K562 (cell line): ENCODE measurements around the gene LAMA5. TPM values are rescaled to one million over a fixed set of nuclear protein-coding genes. Genes with fewer than 3 reads are reported as not detected.
A peak's percentile ranks its signal among the peaks of the same experiment; 100 is the strongest.

ENCODE experiments used
- C11orf30 ChIP-seq: fragments of 450-650 bp; IDR thresholded peaks from 2 replicates; pipeline ENCODE4 v1.6.1; 2016; ENCODE audit warnings: low read depth, mild to moderate bottlenecking
- ELF4 ChIP-seq: fragments of 450-650 bp; formaldehyde crosslinking; IDR thresholded peaks from 2 replicates; pipeline ENCODE4 v1.4.0; 2022; ENCODE audit warnings: missing genetic modification characterization
- ETV6 ChIP-seq, 3 experiments: fragments of 150-350 bp in 1 of 3; sonication (generic) in 1 of 3; formaldehyde crosslinking in 1 of 3; IDR thresholded peaks; 2 replicates each; pipeline versions ENCODE4 v1.6.1 to v1.8.0; 2014 to 2022; ENCODE audit warnings: borderline replicate concordance in 2 of 3, low read depth in 2 of 3, antibody characterized with exemption in 1 of 3, low read length in 1 of 3, mild to moderate bottlenecking in 1 of 3, missing genetic modification reagents in 1 of 3
- FOSL1 ChIP-seq: fragments of 200-800 bp; sonication (Bioruptor generic); conservative IDR thresholded peaks from 2 replicates; pipeline ENCODE4 v1.6.1; 2016; ENCODE audit warnings: missing genetic modification characterization, missing compliant biosample characterization
- GATAD2B ChIP-seq: fragments of 450-650 bp; IDR thresholded peaks from 2 replicates; pipeline ENCODE4 v1.6.1; 2017; ENCODE audit warnings: mild to moderate bottlenecking, borderline replicate concordance
- KLF13 ChIP-seq: fragments of 450-650 bp; IDR thresholded peaks from 2 replicates; pipeline ENCODE4 v1.6.1; 2016; ENCODE audit warnings: missing genetic modification characterization, low read depth, mild to moderate bottlenecking, missing compliant biosample characterization, moderate library complexity, borderline replicate concordance
- MAFK ChIP-seq: IDR thresholded peaks from 2 replicates; pipeline ENCODE4 v1.6.1; 2011; ENCODE audit warnings: low read length, improper control_type of control experiment
- MTA3 ChIP-seq: fragments of 450-650 bp; formaldehyde crosslinking; IDR thresholded peaks from 2 replicates; pipeline ENCODE4 v1.6.1; 2017; ENCODE audit warnings: mild to moderate bottlenecking, borderline replicate concordance
- PHF21A ChIP-seq: fragments of 450-650 bp; IDR thresholded peaks from 2 replicates; pipeline ENCODE4 v1.6.1; 2017; ENCODE audit warnings: low read depth, borderline replicate concordance
- SNIP1 ChIP-seq: fragments of 450-650 bp; IDR thresholded peaks from 2 replicates; pipeline ENCODE4 v1.7.1; 2017; ENCODE audit warnings: low read depth, mild to moderate bottlenecking
- SPI1 ChIP-seq: IDR thresholded peaks from 2 replicates; pipeline ENCODE4 v1.6.1; 2011; ENCODE audit warnings: low read depth, low read length, control low read depth, borderline replicate concordance
- ZKSCAN1 ChIP-seq: fragments of 150-350 bp; IDR thresholded peaks from 2 replicates; pipeline ENCODE4 v1.6.1; 2016; ENCODE audit warnings: low read depth, low read length
- polyA plus RNA-seq, 8 experiments: library from polyadenylated mRNA; depleted of rRNA in 4 of 8; stranded (reverse) in 5 of 8; unstranded in 3 of 8; fragments of >200 nt; fragmentation: Nextera tagmentation in 2 of 8; fragmentation: Illumina TruSeq in 1 of 8; extraction: Ambion mirVana in 2 of 8; extraction: Trizol in 1 of 8; gene quantifications; 2 replicates each; pipeline versions ENCODE4 v1.2.1 to v1.2.3, GENCODE V29; 2011 to 2014; ENCODE audit warnings: inconsistent platforms in 1 of 8, missing spikeins in 1 of 8
- total RNA-seq, 7 experiments: library from RNA; depleted of rRNA in 6 of 7; stranded (reverse); fragments of >200 nt in 6 of 7; fragmentation: Illumina TruSeq in 2 of 7; extraction: Trizol in 2 of 7; gene quantifications; 2 replicates each; pipeline versions ENCODE4 v1.2.1 to v1.2.3, GENCODE V29; 2011 to 2021; ENCODE audit warnings: low replicate concordance in 1 of 7
- TF ChIP-seq, protein P1 (sequence below): fragments of 150-350 bp; conservative IDR thresholded peaks from 2 replicates; pipeline ENCODE4 v1.6.1; 2014; ENCODE audit warnings: low read length
- TF ChIP-seq, protein P2 (sequence below): fragments of 250-450 bp; sonication (Bioruptor Pico); IDR thresholded peaks from 2 replicates; pipeline ENCODE4 v1.5.0; 2021; ENCODE audit warnings: mild to moderate bottlenecking, moderate library complexity
- TF ChIP-seq, protein P3 (sequence below): sonication (generic); formaldehyde crosslinking; IDR thresholded peaks from 2 replicates; pipeline ENCODE4 v1.9.0; 2022; ENCODE audit warnings: mild to moderate bottlenecking, missing genetic modification reagents
- TF ChIP-seq, protein P4 (sequence below): fragments of 450-650 bp; IDR thresholded peaks from 2 replicates; pipeline ENCODE4 v1.6.1; 2017; ENCODE audit warnings: antibody characterized with exemption, mild to moderate bottlenecking

LAMA5 gene
- total and polyA plus RNA-seq, 9 of the 15 experiments (the other 6 are each of a cell fraction or from before 2014, with no cell fraction given) = 0.31 to 101 (median 7.8) TPM

DNA sequence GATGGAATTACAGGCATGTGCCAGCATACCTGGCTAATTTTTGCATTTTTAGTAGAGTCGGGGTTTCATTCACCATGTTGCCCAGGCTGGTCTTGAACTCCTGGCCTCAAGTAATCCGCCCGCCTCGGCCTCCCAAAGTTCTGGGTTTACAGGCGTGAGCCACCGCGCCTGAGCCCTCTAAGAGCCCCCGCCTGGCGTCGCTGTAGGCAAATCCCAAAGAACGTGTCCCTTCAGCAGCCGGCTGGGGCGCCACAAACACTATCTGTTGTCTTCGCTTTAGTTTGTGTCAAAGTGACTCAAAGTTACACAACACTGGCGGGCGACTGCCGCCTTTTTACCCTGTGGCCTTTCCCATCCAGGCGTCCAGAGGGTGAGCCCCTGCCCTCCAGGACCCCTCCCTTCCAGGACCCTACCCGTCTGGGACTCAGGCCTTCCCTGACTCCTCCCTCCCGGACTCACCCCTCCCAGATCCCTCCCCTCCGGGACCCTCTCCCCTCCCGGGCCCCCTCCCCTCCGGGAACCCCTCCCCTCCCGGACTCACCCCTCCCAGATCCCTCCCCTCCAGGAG, 65.3 kb downstream of the LAMA5 start (continued):
- TF ChIP-seq, protein P1, sequence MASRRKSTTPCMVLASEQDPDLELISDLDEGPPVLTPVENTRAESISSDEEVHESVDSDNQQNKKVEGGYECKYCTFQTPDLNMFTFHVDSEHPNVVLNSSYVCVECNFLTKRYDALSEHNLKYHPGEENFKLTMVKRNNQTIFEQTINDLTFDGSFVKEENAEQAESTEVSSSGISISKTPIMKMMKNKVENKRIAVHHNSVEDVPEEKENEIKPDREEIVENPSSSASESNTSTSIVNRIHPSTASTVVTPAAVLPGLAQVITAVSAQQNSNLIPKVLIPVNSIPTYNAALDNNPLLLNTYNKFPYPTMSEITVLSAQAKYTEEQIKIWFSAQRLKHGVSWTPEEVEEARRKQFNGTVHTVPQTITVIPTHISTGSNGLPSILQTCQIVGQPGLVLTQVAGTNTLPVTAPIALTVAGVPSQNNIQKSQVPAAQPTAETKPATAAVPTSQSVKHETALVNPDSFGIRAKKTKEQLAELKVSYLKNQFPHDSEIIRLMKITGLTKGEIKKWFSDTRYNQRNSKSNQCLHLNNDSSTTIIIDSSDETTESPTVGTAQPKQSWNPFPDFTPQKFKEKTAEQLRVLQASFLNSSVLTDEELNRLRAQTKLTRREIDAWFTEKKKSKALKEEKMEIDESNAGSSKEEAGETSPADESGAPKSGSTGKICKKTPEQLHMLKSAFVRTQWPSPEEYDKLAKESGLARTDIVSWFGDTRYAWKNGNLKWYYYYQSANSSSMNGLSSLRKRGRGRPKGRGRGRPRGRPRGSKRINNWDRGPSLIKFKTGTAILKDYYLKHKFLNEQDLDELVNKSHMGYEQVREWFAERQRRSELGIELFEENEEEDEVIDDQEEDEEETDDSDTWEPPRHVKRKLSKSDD = no peak; the same call in 1 of the 2 replicates
- TF ChIP-seq KLF13 (tag) (no peak), MTA3 (peak; percentile 61; the same call in 1 of the 2 replicates), ZKSCAN1 (peak; percentile 57; the same call in 1 of the 2 replicates), SNIP1 (no peak), FOSL1 (tag) (no peak; the same call in 1 of the 2 replicates), MAFK (no peak), GATAD2B (no peak; the same call in 1 of the 2 replicates), ETV6 (IDR thresholded peaks at IDR 0.05; ENCODE audit: borderline replicate concordance in 1 of 2, low read depth in 2 of 2, low read length in 1 of 2) (0 out of 4 replicates have a peak, but pooled peaks of 1 of the 2 experiments have one; percentile 36), ETV6 (CRISPR knock-in tag; IDR thresholded peaks at IDR 0.05; ENCODE audit: borderline replicate concordance) (no peak), PHF21A (peak; percentile 44; the same call in 1 of the 2 replicates), ELF4 (CRISPR knock-in tag) (no peak), C11orf30 (no peak), SPI1 (no peak)
- TF ChIP-seq, protein P2, sequence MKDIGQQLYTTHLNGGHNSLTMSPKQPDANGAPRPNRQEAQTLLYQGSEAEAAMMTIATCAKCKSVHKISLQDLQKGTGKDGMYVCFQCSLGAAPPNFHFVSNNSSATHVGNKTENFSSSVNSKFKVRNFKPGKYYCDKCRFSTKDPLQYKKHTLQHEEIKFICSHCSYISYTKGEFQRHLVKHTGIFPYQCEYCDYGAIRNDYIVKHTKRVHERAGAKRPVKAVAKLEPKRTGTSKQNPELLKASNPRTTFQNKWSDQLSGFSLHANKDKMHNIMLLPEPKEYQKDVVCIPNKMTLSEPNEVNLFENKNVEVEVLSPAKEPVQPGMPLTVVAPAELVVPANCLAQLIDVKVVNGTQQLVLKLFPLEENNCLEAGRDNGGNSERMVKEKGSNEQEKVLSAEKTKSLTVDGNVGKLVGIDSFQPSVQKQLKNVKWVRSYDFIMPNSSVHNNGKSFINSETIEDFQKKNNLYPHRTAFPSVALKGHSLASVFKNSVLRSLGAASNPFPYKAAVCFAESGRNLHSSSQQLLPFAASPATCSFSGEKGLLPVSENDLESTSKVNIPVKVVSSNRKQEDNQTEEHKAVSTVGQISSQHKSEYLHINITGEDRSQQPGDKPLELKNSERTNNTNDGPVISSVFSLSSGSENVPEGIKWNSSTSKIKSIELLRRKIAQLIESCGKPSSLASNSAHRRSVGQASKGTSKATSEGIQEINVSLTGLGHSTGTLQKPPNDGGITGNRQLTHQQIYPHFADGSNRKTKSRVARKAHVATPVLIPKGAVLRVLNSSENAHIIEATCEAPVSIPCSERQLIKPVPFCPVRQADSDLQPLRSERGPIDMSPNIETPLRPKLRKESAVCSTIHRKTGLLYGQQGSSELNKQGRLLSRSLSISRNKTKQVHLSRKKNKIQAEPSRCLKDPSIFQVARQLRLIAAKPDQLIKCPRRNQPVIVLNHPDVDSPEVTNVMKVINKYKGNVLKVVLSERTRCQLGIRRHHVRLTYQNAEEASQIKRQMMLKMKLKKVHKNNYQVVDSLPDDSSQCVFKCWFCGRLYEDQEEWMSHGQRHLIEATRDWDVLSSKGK (CRISPR knock-in tag) = no peak
- TF ChIP-seq, protein P3, sequence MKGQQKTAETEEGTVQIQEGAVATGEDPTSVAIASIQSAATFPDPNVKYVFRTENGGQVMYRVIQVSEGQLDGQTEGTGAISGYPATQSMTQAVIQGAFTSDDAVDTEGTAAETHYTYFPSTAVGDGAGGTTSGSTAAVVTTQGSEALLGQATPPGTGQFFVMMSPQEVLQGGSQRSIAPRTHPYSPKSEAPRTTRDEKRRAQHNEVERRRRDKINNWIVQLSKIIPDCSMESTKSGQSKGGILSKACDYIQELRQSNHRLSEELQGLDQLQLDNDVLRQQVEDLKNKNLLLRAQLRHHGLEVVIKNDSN (CRISPR knock-in tag) = no peak
- TF ChIP-seq, protein P4, sequence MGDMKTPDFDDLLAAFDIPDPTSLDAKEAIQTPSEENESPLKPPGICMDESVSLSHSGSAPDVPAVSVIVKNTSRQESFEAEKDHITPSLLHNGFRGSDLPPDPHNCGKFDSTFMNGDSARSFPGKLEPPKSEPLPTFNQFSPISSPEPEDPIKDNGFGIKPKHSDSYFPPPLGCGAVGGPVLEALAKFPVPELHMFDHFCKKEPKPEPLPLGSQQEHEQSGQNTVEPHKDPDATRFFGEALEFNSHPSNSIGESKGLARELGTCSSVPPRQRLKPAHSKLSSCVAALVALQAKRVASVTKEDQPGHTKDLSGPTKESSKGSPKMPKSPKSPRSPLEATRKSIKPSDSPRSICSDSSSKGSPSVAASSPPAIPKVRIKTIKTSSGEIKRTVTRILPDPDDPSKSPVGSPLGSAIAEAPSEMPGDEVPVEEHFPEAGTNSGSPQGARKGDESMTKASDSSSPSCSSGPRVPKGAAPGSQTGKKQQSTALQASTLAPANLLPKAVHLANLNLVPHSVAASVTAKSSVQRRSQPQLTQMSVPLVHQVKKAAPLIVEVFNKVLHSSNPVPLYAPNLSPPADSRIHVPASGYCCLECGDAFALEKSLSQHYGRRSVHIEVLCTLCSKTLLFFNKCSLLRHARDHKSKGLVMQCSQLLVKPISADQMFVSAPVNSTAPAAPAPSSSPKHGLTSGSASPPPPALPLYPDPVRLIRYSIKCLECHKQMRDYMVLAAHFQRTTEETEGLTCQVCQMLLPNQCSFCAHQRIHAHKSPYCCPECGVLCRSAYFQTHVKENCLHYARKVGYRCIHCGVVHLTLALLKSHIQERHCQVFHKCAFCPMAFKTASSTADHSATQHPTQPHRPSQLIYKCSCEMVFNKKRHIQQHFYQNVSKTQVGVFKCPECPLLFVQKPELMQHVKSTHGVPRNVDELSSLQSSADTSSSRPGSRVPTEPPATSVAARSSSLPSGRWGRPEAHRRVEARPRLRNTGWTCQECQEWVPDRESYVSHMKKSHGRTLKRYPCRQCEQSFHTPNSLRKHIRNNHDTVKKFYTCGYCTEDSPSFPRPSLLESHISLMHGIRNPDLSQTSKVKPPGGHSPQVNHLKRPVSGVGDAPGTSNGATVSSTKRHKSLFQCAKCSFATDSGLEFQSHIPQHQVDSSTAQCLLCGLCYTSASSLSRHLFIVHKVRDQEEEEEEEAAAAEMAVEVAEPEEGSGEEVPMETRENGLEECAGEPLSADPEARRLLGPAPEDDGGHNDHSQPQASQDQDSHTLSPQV = 0 out of 2 replicates have a peak, but pooled peaks have one; percentile 12
